WERI-Rb-1 (cell line): ENCODE results near the gene RHCG.

Source experiments
- DNase-seq: peaks from one replicate; pipeline ENCODE4 v3.0.0-alpha.2; 2020
- H3K27ac ChIP-seq: fragments of 250-450 bp; sonication (Bioruptor Pico); 2 replicates; pipeline ENCODE4 v1.5.1; 2020; ENCODE audit warnings: mild to moderate bottlenecking, moderate library complexity
- H3K27me3 ChIP-seq: fragments of 250-450 bp; sonication (Bioruptor Pico); 2 replicates; pipeline ENCODE4 v1.5.1; 2021; ENCODE audit warnings: mild to moderate bottlenecking, low read depth, moderate library complexity; ENCODE audit not compliant: insufficient read depth, severe bottlenecking
- H3K36me3 ChIP-seq: fragments of 250-450 bp; sonication (Bioruptor Pico); 2 replicates; pipeline ENCODE4 v1.5.1; 2020; ENCODE audit warnings: mild to moderate bottlenecking, moderate library complexity
- H3K4me3 ChIP-seq: 2 replicates; pipeline ENCODE4 v1.5.1; 2011; ENCODE audit warnings: low read depth, mild to moderate bottlenecking, control low read depth, low read length
- H3K9me3 ChIP-seq: fragments of 250-450 bp; sonication (Bioruptor Pico); 2 replicates; pipeline ENCODE4 v1.5.1; 2021; ENCODE audit warnings: mild to moderate bottlenecking, moderate library complexity; ENCODE audit not compliant: severe bottlenecking
- CTCF ChIP-seq: IDR thresholded peaks from 2 replicates; pipeline ENCODE4 v1.5.1; 2011; ENCODE audit warnings: low read depth, mild to moderate bottlenecking, control low read depth, inconsistent platforms, low read length

The RHCG gene

GRCh38 chr15:89490081-89490813, 6.1 kb downstream of the RHCG start:
- Histone ChIP-seq H3K27ac (no peak overlapping the region), H3K4me3 (no peak overlapping the region), H3K36me3 (no peaks in the 10 kb centered on the region), H3K9me3 (no peaks in the 10 kb centered on the region), H3K27me3 (no peaks in the 10 kb centered on the region)
- TF ChIP-seq CTCF: no peak
- DNase-seq: no peak

- no peak for DNase-seq
- no peaks in the 10 kb centered on the region for H3K36me3 ChIP-seq
- no peaks in the 10 kb centered on the region for H3K27me3 ChIP-seq
- no peak overlapping the region for H3K4me3 ChIP-seq
- H3K9me3 ChIP-seq: no peaks in the 10 kb centered on the region
- TF ChIP-seq CTCF: no peak
- H3K27ac ChIP-seq: no peak overlapping the region
These were observed 7.0 kb downstream of the RHCG start for GRCh38 chr15:89489376-89489775.

- DNase-seq: no peak
- H3K9me3 ChIP-seq: no peaks in the 10 kb centered on the region
- H3K27me3 ChIP-seq: no peaks in the 10 kb centered on the region
- H3K4me3 ChIP-seq: no peak overlapping the region
- no peak for TF ChIP-seq CTCF
- no peak overlapping the region for H3K27ac ChIP-seq
- no peaks in the 10 kb centered on the region for H3K36me3 ChIP-seq
These were observed 8.6 kb downstream of the RHCG start for GRCh38 chr15:89487791-89488190.

GRCh38 chr15:89486726-89487050, 9.7 kb downstream of the RHCG start:
- no peak for TF ChIP-seq CTCF
- DNase-seq: no peak

GRCh38 chr15:89483079-89483478, 13.3 kb downstream of the RHCG start:
- H3K4me3 ChIP-seq: no peak overlapping the region
- no peaks in the 10 kb centered on the region for H3K27me3 ChIP-seq
- H3K27ac ChIP-seq: no peak overlapping the region
- no peaks in the 10 kb centered on the region for H3K9me3 ChIP-seq
- DNase-seq: no peak
- no peaks in the 10 kb centered on the region for H3K36me3 ChIP-seq
- TF ChIP-seq CTCF: no peak

More at GRCh38 chr15:89486726-89487050, 9.7 kb downstream of the RHCG start:
- H3K27ac ChIP-seq: no peak overlapping the region
- no peaks in the 10 kb centered on the region for H3K36me3 ChIP-seq
- H3K9me3 ChIP-seq: no peaks in the 10 kb centered on the region
- no peaks in the 10 kb centered on the region for H3K27me3 ChIP-seq
- H3K4me3 ChIP-seq: no peak overlapping the region

GRCh38 chr15:89482139-89482538, 14.2 kb downstream of the RHCG start:
- Histone ChIP-seq H3K27me3 (no peaks in the 10 kb centered on the region), H3K36me3 (no peaks in the 10 kb centered on the region), H3K9me3 (no peaks in the 10 kb centered on the region), H3K27ac (no peak overlapping the region), H3K4me3 (no peak overlapping the region)
- no peak for TF ChIP-seq CTCF
- no peak for DNase-seq
